ELR (cell line): ENCODE data around the gene SLIT3.
"Not testable (repeated sequence)": the region's sequence is repeated elsewhere in the genome, so short reads cannot be mapped to it uniquely, and the experiment has no call there.

Experiments used
- DNase-seq: peaks from one replicate; pipeline ENCODE4 v3.0.0-alpha.2; 2015; ENCODE audit warnings: low read depth

The SLIT3 gene

DNA sequence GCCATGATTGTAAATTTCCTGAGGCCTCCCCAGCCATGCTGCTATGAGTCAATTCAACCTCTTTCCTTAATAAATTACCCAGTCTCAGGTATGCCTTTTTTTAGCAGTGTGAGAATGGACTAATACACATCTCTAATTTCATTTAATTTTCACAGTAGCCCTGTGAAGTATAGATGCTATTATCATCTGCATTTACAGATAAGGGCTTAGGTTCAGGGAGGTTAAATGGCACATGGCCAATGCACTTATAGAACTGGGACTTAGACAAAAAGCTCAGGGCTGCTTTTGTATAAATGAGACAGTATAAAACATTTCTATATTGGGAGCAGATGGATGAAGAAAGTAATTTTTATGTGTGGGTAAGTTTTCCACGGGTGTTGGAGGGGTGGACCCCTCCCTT, 658.9 kb downstream of the SLIT3 start:
- no peak for DNase-seq

DNA sequence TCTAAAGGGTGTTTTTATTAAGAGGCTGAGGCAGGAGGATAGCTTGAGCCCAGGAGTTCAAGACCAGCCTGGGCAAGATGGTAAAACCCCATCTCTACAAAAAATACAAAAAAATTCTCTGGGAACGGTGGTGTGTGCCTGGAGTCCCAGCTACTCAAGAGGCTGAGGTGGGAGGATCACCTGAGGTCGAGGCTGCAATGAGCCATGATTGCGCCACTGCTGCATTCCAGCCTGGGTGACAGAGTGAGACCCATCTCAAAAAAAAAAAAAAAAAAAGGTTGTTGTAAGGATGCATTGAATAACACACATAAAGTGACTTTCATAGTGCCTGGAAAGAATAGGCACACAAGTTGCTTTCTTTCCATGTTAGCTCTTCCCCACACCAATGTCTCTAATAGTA, 662.1 kb downstream of the SLIT3 start:
- DNase-seq, result not testable (repeated sequence)

DNA sequence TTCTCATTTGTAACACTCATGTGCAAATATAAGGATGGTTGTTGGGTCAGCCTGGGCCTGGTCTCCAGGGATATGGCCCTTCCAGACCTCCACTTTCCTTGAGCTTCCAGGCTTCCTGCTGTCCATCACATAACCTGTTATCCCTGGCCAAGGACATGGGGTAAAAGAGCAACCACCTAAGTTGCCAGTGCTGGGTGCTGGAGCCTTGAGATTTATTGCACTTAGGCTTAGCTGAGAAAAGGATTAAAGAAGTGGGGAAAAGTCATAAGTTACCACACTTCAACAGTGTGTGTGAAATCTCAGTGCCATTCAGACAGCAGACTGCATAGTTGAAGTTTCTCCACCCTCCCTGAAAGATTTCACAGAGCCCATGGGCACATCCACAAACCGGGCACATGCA, 663.1 kb downstream of the SLIT3 start:
- DNase-seq, result no peak

DNA sequence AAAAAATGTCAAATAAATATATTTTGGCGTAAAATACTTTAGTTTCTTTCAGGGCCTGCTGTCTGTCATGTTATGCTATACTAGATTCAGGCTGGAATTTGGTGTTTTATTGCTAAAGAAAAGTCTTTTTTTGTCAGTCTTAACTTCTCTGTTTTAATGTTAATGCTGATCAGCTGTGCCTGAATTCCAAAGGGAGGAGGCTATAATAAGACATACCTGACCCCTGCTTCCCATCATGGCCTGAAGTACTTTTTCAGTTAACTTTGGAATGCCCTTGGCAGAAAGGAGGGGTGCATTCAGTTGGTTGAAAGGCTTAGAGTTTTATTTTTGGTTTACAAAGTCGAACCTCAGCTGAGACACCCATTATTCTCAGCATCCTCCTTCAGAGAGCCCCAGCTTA, 663.7 kb downstream of the SLIT3 start:
- no peak for DNase-seq

DNA sequence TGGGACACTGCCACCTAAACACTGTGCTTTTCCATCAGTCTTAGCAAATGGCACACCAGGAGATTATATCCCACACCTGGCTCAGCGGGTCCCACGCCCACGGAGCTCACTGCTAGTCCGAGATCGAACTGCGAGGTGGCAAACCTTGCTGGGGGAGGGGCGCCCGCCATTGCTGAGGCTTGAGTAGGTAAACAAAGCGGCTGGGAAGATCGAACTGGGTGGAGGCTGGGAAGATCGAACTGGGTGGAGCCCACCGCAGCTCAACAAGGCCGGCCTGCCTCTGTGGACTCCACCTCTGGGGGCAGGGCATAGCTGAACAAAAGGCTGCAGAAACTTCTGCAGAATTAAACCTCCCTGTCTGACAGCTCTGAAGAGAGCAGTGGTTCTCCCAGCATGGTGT, 670.0 kb downstream of the SLIT3 start:
- DNase-seq, result not testable (repeated sequence)

DNA sequence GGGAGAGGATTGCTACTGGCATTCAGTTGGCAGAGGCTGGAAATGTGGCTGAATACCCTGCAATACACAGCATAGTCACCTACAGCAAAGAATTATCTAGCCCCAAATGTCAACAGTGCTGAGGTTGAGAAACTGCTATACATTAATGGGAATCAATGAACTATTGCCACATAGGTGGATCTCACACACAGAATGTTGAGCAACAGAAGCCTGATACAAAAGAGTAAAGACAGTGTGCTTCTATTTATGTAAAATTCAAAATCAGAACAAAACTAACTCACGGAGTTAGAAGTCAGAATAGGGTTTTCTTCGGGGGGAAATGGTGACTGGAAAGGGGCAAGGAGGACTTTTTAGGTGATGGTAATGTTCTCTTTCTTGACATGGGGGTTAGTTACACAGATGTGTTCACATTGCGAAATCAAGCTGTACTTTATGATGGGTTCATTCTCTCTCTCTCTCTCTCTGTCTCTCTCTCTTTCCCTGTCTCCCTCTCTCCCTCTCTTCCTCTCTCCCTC, 676.0 kb downstream of the SLIT3 start:
- DNase-seq, result no peak

DNA sequence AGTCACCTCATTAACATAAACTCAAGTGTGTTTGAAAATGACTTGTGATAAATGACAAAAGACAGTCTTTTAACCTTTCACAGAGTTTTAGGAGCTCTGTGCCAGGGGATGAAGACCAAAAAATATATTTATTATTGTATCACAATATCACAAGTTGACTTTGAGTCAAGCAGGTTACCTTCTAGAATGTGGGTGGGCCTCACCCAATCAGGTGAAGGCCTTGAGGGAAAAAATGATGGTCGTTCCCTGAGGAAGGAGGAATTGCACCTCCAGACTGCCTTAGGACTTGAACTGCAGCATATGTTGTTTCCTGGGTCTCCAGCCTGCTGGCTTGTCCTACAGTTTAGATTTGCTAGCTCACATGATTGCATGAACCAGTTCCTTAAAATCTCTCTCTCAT, 680.1 kb downstream of the SLIT3 start:
- DNase-seq, result no peak

DNA sequence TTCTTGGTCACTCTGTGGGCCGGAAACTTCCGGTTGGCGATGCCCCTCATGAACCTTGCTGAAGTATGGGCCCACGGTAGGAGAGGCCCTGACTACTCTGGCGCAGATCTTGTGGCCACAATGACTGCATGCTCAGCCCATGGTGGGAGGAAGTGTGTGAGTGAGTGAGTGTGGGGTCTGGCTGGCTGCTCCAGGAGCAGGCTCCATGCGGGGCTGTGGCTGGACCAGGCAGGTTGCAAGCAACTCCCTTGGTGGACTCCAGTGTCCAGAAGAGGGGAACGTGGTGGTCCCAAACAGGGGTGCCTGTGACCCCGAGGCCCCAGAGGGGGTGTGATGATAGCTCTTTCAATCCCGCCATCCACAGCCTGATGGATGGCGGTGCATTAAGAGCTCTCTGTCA, 686.3 kb downstream of the SLIT3 start:
- no peak for DNase-seq

DNA sequence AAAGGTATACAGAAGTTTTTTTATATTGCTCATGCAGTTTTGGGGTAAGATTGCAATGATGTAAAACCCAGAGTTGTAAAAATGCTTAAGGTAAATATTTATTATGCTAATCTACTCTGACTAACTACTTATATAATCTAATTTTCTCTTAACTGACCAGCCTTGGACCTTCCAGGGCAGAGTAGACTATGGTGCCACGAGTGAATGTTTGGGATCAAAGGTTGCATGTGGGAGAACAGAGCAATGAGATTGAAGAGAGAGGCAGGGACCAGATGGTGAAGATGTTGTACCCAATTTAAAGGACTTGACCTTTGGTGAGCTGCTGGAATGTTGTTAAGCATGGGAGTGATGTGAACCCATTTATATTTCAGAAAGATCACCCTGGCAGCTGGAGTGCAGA, 686.9 kb downstream of the SLIT3 start:
- no peak for DNase-seq

DNA sequence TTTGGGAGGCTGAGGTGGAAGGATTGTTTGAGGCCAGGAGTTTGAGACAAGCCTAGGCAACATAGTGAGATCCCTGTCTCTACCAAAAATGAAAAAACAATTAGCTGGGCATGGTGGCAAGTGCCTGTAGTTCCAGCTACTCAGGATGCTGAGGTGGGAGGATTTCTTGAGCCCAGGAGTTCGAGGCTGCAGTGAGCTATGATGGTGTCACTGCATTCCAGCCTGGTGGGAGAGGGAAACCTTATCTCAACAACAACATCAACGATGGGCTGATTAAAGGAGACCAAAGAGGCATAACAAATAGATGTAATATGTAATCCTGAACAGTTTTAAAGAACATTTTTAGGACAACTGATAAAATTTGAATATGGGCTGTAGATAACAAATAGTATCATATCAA, 687.5 kb downstream of the SLIT3 start:
- DNase-seq, result no peak

DNA sequence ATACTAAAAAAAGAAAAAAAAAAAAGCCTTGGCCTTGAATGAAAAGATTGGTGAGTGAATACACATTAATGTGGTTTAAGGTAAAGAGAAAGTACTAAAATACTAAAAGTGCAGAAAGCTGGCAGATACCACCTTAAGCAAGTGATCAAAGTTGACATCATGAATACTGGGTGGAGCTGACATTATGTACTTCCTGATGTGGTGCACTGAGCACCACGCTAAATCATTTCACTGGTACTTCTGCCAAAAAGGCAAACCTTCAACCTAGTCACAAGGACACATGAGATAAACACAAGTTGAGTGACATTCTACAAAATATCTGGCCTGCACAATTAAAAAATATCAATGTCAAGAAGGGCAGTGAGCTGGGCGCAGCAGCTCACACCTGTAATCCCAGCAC, 687.9 kb downstream of the SLIT3 start:
- DNase-seq, result no peak

DNA sequence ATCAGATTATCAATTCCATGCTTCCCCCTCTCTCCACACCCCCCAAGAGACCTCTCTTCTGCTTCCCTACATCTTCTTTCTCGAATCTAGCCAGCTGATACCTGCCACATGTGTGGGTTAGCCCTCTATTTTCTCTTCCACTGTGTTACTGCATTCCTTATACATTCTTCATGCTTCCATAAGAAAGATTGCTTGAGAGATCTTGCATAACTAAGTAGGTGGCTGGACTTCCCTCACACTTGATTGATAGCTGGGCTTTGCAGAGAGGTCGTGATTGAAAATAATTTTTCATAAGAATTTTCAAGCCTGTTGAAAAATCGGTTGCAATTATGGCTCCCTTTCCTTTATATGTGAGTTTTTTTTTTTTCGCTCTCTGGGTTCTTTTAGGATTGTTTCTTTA, 688.8 kb downstream of the SLIT3 start:
- no peak for DNase-seq
